Osteoblast (primary cell): ENCODE data around the gene EOLA1. TPM values are rescaled to one million over a fixed set of nuclear protein-coding genes. Genes with fewer than 3 reads are reported as not detected.

Source experiments
- DNase-seq: peaks from one replicate; pipeline ENCODE4 v3.0.0; 2011; ENCODE audit warnings: low spot score, mixed read lengths; ENCODE audit not compliant: insufficient read length; ENCODE audit errors: missing footprints
- H2AFZ ChIP-seq: 2 replicates; pipeline ENCODE4 v1.6.0; 2011; ENCODE audit warnings: mild to moderate bottlenecking, low read length
- H3K27ac ChIP-seq: 2 replicates; pipeline ENCODE4 v1.5.1; 2011; ENCODE audit warnings: mild to moderate bottlenecking, low read depth, low read length, moderate library complexity
- H3K27me3 ChIP-seq: 2 replicates; pipeline ENCODE4 v1.6.0; 2012; ENCODE audit warnings: mild to moderate bottlenecking, control low read depth, inconsistent platforms, low read length, moderate library complexity; ENCODE audit not compliant: insufficient read depth
- H3K36me3 ChIP-seq: 2 replicates; pipeline ENCODE4 v1.5.1; 2011; ENCODE audit warnings: mild to moderate bottlenecking, low read length, control low read depth, moderate library complexity; ENCODE audit not compliant: insufficient read depth
- H3K4me1 ChIP-seq: 2 replicates; pipeline ENCODE4 v1.5.1; 2011; ENCODE audit warnings: mild to moderate bottlenecking, low read length, control low read depth, moderate library complexity; ENCODE audit not compliant: insufficient read depth
- H3K4me2 ChIP-seq: 2 replicates; pipeline ENCODE4 v1.6.0; 2011; ENCODE audit warnings: mild to moderate bottlenecking, low read length; ENCODE audit not compliant: insufficient read depth
- H3K4me3 ChIP-seq: fragments of 200-600 bp; sonication (generic); 3 replicates; pipeline ENCODE4 v1.5.1; 2012; ENCODE audit warnings: mild to moderate bottlenecking, low read length, inconsistent platforms; ENCODE audit not compliant: insufficient read depth
- H3K79me2 ChIP-seq: 2 replicates; pipeline ENCODE4 v1.6.0; 2012; ENCODE audit warnings: mild to moderate bottlenecking, low read length, control low read depth, inconsistent platforms; ENCODE audit not compliant: insufficient read depth
- H3K9me3 ChIP-seq: 2 replicates; pipeline ENCODE4 v1.5.1; 2011; ENCODE audit warnings: low read depth, low read length, control low read depth
- H4K20me1 ChIP-seq: 2 replicates; pipeline ENCODE4 v1.6.0; 2012; ENCODE audit warnings: mild to moderate bottlenecking, low read length, control low read depth; ENCODE audit not compliant: insufficient read depth
- CTCF ChIP-seq: IDR thresholded peaks from 2 replicates; pipeline ENCODE4 v1.5.1; 2011; ENCODE audit warnings: mild to moderate bottlenecking, low read depth, low read length, moderate library complexity; ENCODE audit errors: extremely low read depth
- total RNA-seq: library from RNA; depleted of rRNA; stranded (reverse); fragments of >200 nt; gene quantifications from 2 replicates; pipeline ENCODE4 v1.2.3, GENCODE V29; 2012

The EOLA1 gene
- total RNA-seq, 1 donor = 13.0 TPM

GRCh38 chrX:149504915-149505651 is 35.7 kb upstream of the EOLA1 start, which contains the start of gene IDS:
Gene IDS (minus strand): TSS chrX:149505306. CDS start chrX:149505137, 169 bp downstream.
- Histone ChIP-seq H4K20me1 (no peaks in the 10 kb centered on the region), H2AFZ (peak within 1 kb of the TSS; percentile 74), H3K9me3 (no peaks in the 10 kb centered on the region), H3K4me1 (peaks cover 7% of the 10 kb centered on the region), H3K4me2 (peak within 1 kb of the TSS; percentile 91), H3K4me3 (peak within 1 kb of the TSS; percentile 80), H3K27me3 (peaks cover 20% of the 10 kb centered on the region), H3K79me2 (peaks cover 25% of the 10 kb centered on the region), H3K36me3 (peaks cover 28% of the 10 kb centered on the region), H3K27ac (peak within 1 kb of the TSS; percentile 84)
- TF ChIP-seq CTCF = no peak
- DNase-seq = peak; percentile 91

GRCh38 chrX:149505671-149506070 is 35.1 kb upstream of the EOLA1 start:
- peaks cover 7% of the 10 kb centered on the region for H3K4me1 ChIP-seq
- no peak for DNase-seq
- no peak for TF ChIP-seq CTCF
- H4K20me1 ChIP-seq = no peaks in the 10 kb centered on the region
- no peak overlapping the region for H3K27ac ChIP-seq
- H2AFZ ChIP-seq = peak overlapping the region; percentile 74
- H3K9me3 ChIP-seq = no peaks in the 10 kb centered on the region
- H3K79me2 ChIP-seq = peaks cover 23% of the 10 kb centered on the region
- peak overlapping the region; percentile 58 for H3K4me2 ChIP-seq
- peaks cover 22% of the 10 kb centered on the region for H3K36me3 ChIP-seq
- H3K27me3 ChIP-seq = peaks cover 20% of the 10 kb centered on the region
- H3K4me3 ChIP-seq = no peak overlapping the region

GRCh38 chrX:149506349-149506748 is 34.5 kb upstream of the EOLA1 start:
- H4K20me1 ChIP-seq = no peaks in the 10 kb centered on the region

More at GRCh38 chrX:149506349-149506748, 34.5 kb upstream of the EOLA1 start:
- H3K4me2 ChIP-seq = no peak overlapping the region
- H2AFZ ChIP-seq = no peak overlapping the region
- H3K79me2 ChIP-seq = peaks cover 23% of the 10 kb centered on the region
- no peaks in the 10 kb centered on the region for H3K9me3 ChIP-seq
- H3K27me3 ChIP-seq = peaks cover 20% of the 10 kb centered on the region
- peaks cover 7% of the 10 kb centered on the region for H3K4me1 ChIP-seq
- no peak overlapping the region for H3K4me3 ChIP-seq
- no peak for TF ChIP-seq CTCF
- no peak overlapping the region for H3K27ac ChIP-seq
- H3K36me3 ChIP-seq = peaks cover 17% of the 10 kb centered on the region
- no peak for DNase-seq
